Left ventricle myocardium inferior (tissue), 1 donor: Measurements from ENCODE around the gene ARF1. TPM values are rescaled to one million over a fixed set of nuclear protein-coding genes. Genes with fewer than 3 reads are reported as not detected.

Experiments
- DNase-seq: peaks from one replicate; pipeline ENCODE4 v3.0.0-alpha.2; 2020
- H3K27ac ChIP-seq: fragments of 200-600 bp; replicated peaks from 2 replicates; pipeline ENCODE4 v1.8.0; 2021
- H3K27me3 ChIP-seq: fragments of 200-600 bp; 2 replicates; pipeline ENCODE4 v1.8.0; 2021; ENCODE audit warnings: low read depth
- H3K36me3 ChIP-seq: fragments of 200-600 bp; 2 replicates; pipeline ENCODE4 v1.8.0; 2021
- H3K4me1 ChIP-seq: fragments of 200-600 bp; 2 replicates; pipeline ENCODE4 v1.8.0; 2021
- H3K4me3 ChIP-seq: fragments of 200-600 bp; 2 replicates; pipeline ENCODE4 v1.8.0; 2021; ENCODE audit warnings: mild to moderate bottlenecking, moderate library complexity
- H3K9me3 ChIP-seq: fragments of 200-600 bp; replicated peaks from 2 replicates; pipeline ENCODE4 v1.8.0; 2021
- CTCF ChIP-seq: fragments of 200-600 bp; IDR thresholded peaks from 2 replicates; pipeline ENCODE4 v1.8.0; 2021; ENCODE audit warnings: antibody characterized with exemption, mild to moderate bottlenecking, borderline replicate concordance
- intact Hi-C: fragments of 100-400 bp; cut with micrococcal nuclease; formaldehyde crosslinking; loops from one replicate; pipeline ENCODE4 v1.11.0; 2022
- total RNA-seq: library from RNA; stranded (reverse); fragmentation: NEBNext Ultra II Directional; extraction: Animal tissue kit (Norgen Biotek cat#: 25700); gene quantifications from one replicate; pipeline ENCODE4 v1.2.1, GENCODE V29; 2021
- donor health status: DM: no; HTN: yes; CAD: no; lungs with severe emphysema.

ARF1 gene
- total RNA-seq, 1 donor from 2014 or later: 294 TPM

GRCh38 chr1:228112617-228113016, 30.1 kb downstream of the ARF1 start:
- DNase-seq: no peak
- Histone ChIP-seq H3K4me1 (peaks cover 28% of the 10 kb centered on the region), H3K27me3 (no peaks in the 10 kb centered on the region), H3K27ac (no peak overlapping the region), H3K9me3 (no peaks in the 10 kb centered on the region), H3K36me3 (peaks cover 3% of the 10 kb centered on the region), H3K4me3 (no peak overlapping the region)
- TF ChIP-seq CTCF: no peak
- intact Hi-C loops: no loop called here

- H3K4me1 ChIP-seq: peaks cover 8% of the 10 kb centered on the region
- no peak overlapping the region for H3K27ac ChIP-seq
- H3K4me3 ChIP-seq: no peak overlapping the region
- no peaks in the 10 kb centered on the region for H3K27me3 ChIP-seq
- no peak for DNase-seq
- intact Hi-C loops: no loop called here
- no peaks in the 10 kb centered on the region for H3K9me3 ChIP-seq
- no peaks in the 10 kb centered on the region for H3K36me3 ChIP-seq
- no peak for TF ChIP-seq CTCF
These were observed 32.3 kb downstream of the ARF1 start for GRCh38 chr1:228114827-228115226.

- Histone ChIP-seq H3K27me3 (no peaks in the 10 kb centered on the region), H3K4me3 (no peak overlapping the region), H3K4me1 (no peaks in the 10 kb centered on the region), H3K9me3 (no peaks in the 10 kb centered on the region), H3K36me3 (no peaks in the 10 kb centered on the region), H3K27ac (no peak overlapping the region)
- TF ChIP-seq CTCF: no peak
- intact Hi-C loops: no loop called here
- no peak for DNase-seq
These were observed 34.8 kb downstream of the ARF1 start for GRCh38 chr1:228117335-228117734.

- no peak for TF ChIP-seq CTCF
- Histone ChIP-seq H3K4me3 (no peak overlapping the region), H3K4me1 (no peaks in the 10 kb centered on the region), H3K36me3 (no peaks in the 10 kb centered on the region), H3K9me3 (no peaks in the 10 kb centered on the region), H3K27ac (no peak overlapping the region), H3K27me3 (no peaks in the 10 kb centered on the region)
- DNase-seq: no peak
- intact Hi-C loops: no loop called here
These were observed 35.5 kb downstream of the ARF1 start for GRCh38 chr1:228118040-228118439.

GRCh38 chr1:228120351-228120750, 37.8 kb downstream of the ARF1 start:
- H3K4me1 ChIP-seq: no peaks in the 10 kb centered on the region
- no peak overlapping the region for H3K4me3 ChIP-seq
- no peak for DNase-seq
- no peaks in the 10 kb centered on the region for H3K27me3 ChIP-seq
- intact Hi-C loops: no loop called here
- H3K36me3 ChIP-seq: no peaks in the 10 kb centered on the region
- TF ChIP-seq CTCF: no peak
- no peak overlapping the region for H3K27ac ChIP-seq
- H3K9me3 ChIP-seq: no peaks in the 10 kb centered on the region
